Skeletal muscle satellite cell (primary cell): Measurements from ENCODE around the gene AIFM1.

Experiments used
- H3K27me3 ChIP-seq: 2 replicates; pipeline ENCODE4 v1.7.0; 2013; ENCODE audit warnings: low read length; ENCODE audit not compliant: control insufficient read depth, insufficient read depth
- H3K36me3 ChIP-seq: 2 replicates; pipeline ENCODE4 v1.7.0; 2013; ENCODE audit warnings: mild to moderate bottlenecking, control low read depth, low read length; ENCODE audit not compliant: insufficient read depth
- H3K4me1 ChIP-seq: 2 replicates; pipeline ENCODE4 v1.7.0; 2013; ENCODE audit warnings: low read length; ENCODE audit not compliant: control insufficient read depth, insufficient read depth
- H3K4me2 ChIP-seq: 2 replicates; pipeline ENCODE4 v1.7.0; 2013; ENCODE audit warnings: mild to moderate bottlenecking, low read length
- H3K4me3 ChIP-seq: 2 replicates; pipeline ENCODE4 v1.7.0; 2013; ENCODE audit warnings: low read length
- H3K9ac ChIP-seq: 2 replicates; pipeline ENCODE4 v1.7.0; 2013; ENCODE audit warnings: mild to moderate bottlenecking, low read depth, low read length, moderate library complexity
- H3K9me3 ChIP-seq: replicated peaks from 2 replicates; pipeline ENCODE4 v1.7.0; 2013; ENCODE audit warnings: mild to moderate bottlenecking, control low read depth, low read length

AIFM1 gene

DNA sequence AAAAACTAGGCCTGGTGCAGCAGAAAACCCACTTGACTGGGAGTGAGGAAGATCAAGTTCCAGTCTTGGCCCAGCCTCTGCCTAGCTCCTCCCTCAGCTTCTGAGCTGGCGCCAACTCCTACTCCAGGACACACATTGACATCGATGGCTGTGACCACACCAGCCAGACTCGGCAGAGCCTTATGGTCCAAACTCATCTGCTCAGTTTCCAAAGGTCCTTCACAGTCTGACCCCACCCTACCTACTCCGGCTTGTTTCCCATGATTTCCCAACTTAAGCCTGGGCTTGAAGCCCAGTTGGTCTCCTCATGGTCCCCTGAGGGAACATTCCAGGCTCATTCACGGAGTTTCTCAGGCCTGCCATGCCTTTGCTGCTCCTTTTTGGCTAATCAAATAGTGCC is 65.5 kb downstream of the AIFM1 start:
- H3K9ac ChIP-seq = no peak overlapping the region
- H3K4me3 ChIP-seq = no peak overlapping the region
- H3K9me3 ChIP-seq = no peaks in the 10 kb centered on the region
- H3K4me2 ChIP-seq = no peak overlapping the region
- no peaks in the 10 kb centered on the region for H3K27me3 ChIP-seq
- no peaks in the 10 kb centered on the region for H3K36me3 ChIP-seq
- H3K4me1 ChIP-seq = peaks cover 3% of the 10 kb centered on the region

DNA sequence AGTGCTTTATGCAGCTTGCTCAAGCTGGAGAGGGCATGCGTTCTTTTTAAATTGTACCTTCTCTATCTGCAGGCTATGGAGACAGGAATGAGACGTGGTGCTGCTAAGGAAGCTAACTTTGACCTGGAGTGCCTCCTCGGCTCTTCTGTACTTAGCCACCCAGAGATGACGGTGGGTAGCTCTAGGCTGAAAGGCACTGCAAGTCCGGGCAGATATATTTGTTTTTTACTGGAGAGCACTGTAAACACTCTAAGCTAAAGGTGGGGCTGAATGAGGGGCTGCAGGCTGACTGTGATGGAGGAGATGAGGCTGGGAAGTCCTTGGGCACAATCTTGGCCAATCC is 67.5 kb downstream of the AIFM1 start:
- Histone ChIP-seq H3K4me2 (no peak overlapping the region), H3K9ac (no peak overlapping the region), H3K4me3 (no peak overlapping the region), H3K27me3 (no peaks in the 10 kb centered on the region), H3K4me1 (peaks cover 3% of the 10 kb centered on the region), H3K36me3 (no peaks in the 10 kb centered on the region), H3K9me3 (no peaks in the 10 kb centered on the region)

DNA sequence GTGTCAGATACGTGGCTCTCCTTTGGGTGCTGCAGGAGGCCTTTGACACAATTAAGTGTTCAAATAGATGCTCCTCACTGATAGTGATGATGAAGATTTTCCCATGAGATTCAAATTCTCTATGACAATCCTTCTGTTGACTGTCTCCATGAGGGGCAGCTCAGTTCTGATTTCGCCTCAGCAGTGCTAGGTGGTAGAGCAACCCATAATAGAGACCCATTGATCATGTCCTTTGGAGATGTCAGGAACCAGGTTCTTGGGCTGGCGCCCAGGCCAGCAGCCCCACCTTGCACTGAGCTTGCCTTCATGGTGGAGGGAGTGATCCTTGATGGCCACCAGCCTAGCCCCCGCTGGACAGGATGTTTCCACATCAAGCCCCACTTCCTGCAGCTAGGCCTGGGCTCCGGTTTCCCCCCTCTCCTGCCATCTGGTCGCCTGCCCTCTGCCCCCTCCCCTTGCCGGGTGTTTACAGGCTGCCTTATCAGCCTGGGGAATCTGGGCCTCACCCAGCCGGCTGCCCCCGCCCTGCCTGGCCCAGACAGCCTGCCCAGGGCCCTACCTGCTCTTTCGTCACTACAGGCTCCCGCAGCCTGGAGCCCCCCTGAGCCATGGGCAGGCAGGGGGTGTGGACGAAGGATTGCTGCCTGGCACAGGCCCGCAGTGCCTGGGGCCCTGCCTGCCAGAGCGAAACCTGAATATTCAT is 68.0 kb downstream of the AIFM1 start:
- Histone ChIP-seq H3K9ac (no peak overlapping the region), H3K36me3 (no peaks in the 10 kb centered on the region), H3K9me3 (no peaks in the 10 kb centered on the region), H3K4me1 (peaks cover 3% of the 10 kb centered on the region), H3K27me3 (no peaks in the 10 kb centered on the region), H3K4me3 (no peak overlapping the region), H3K4me2 (no peak overlapping the region)

DNA sequence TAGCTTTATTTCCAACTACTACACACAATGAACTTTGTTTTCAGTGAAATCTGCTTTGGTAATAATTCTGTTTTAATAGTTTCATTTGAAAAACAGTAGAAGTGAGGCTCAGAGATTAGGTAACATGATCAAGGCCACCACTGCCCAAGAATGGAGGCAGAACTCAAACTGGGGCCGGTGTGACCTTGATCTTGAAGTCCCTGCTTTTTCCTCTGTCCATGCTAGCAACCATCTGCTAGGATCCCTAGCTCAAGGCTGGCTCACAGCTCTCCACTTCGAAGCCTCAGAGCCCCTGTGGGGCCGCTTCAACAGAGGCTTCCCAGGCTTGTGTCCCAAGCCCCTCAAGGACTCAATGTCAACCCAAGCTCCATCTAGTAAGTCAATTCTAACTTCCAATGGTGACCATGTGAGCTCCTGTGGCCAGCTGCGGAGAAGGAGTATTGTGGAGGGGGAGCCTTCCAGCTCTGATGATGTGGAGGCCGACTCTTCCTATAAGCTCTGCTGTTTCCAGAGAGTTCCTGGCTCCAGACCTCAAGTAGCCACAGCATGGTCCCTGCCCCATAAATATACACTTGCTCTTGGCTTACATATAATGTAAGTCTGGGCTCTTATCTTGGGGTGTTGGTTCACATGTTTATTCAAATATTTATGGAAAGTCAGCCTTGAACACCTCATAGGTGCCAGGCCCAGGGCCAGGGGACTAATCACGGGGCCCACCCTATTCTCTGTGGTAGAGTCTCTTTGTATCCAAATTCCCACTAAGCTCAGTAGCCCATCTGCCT is 70.2 kb downstream of the AIFM1 start:
- Histone ChIP-seq H3K4me3 (no peak overlapping the region), H3K9me3 (no peaks in the 10 kb centered on the region), H3K27me3 (no peaks in the 10 kb centered on the region), H3K9ac (no peak overlapping the region), H3K4me1 (no peaks in the 10 kb centered on the region), H3K36me3 (no peaks in the 10 kb centered on the region), H3K4me2 (no peak overlapping the region)

DNA sequence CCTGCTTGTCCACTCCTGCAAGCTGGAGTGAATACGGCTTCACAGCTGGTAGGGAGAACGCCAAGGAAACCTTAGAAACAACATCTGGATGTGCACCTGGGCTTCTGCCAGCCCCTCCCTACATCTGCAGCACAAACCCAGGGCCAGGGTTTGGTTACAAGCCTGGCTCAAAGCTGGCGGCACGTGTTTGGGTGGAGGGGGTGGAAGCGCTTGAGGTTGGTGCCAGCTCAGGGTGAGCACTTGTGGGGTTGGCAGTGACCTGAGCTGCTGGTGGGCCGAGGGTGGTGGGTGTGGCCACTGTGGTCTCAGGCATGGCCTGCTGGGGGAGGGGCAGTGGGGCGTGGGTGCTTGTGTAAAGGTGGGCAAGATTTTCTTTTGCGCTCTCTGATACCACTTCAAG is 70.9 kb downstream of the AIFM1 start:
- Histone ChIP-seq H3K36me3 (no peaks in the 10 kb centered on the region), H3K4me3 (no peak overlapping the region), H3K4me1 (no peaks in the 10 kb centered on the region)

DNA sequence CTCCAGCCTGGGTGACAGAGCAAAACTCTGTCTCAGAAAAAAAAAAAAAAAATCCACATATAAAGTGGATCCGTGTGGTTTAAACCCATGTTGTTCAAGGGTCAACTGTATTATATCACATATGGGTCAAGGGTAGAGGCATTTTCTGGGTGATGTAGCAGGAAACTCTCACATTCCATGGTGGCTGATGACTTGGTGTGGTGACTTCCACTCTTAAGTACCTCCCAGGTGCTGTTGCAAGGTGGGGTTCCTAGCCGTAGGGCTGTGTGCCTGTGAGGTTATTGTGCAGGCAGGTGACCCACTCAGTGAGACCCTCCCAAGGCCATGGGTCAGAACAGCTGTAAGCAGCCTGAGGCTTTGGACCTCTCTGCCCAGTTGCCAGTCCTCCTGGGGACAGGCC is 72.4 kb downstream of the AIFM1 start:
- Histone ChIP-seq H3K9me3 (no peaks in the 10 kb centered on the region), H3K4me1 (no peaks in the 10 kb centered on the region), H3K9ac (no peak overlapping the region)

More for the DNA sequence above, 70.9 kb downstream of the AIFM1 start:
- no peaks in the 10 kb centered on the region for H3K9me3 ChIP-seq
- no peak overlapping the region for H3K4me2 ChIP-seq
- no peak overlapping the region for H3K9ac ChIP-seq
- no peaks in the 10 kb centered on the region for H3K27me3 ChIP-seq

DNA sequence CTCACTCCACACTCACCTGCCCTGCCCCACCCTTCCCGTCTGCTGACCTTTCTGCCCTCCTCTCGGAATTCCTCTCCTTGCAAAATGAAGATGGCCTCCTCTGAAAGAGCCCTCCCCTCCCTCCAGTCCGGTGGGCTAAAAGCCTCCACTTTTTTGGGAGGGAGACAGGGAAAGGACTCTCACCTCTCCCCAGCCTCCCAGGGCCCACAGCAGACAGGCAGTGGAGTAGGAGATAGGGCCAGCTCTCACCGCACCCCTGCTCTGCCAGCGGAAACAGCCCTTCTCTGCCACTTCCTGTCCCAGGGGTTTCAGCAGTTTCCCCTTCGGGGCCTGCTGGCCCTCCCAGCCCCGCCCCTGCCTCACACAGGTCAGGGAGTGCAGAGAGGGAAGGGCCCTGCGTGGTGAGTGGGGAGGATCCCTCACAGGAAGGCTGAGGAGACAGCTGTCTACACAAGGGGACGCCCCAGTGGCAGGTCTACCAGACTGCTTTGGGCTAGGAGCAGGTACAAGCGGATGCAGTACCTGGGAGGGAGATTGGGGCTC is 73.6 kb downstream of the AIFM1 start:
- Histone ChIP-seq H3K4me3 (no peak overlapping the region), H3K36me3 (no peaks in the 10 kb centered on the region), H3K4me1 (no peaks in the 10 kb centered on the region), H3K4me2 (no peak overlapping the region), H3K9ac (no peak overlapping the region), H3K27me3 (no peaks in the 10 kb centered on the region), H3K9me3 (no peaks in the 10 kb centered on the region)

More for the DNA sequence above, 72.4 kb downstream of the AIFM1 start:
- H3K36me3 ChIP-seq = no peaks in the 10 kb centered on the region
- no peak overlapping the region for H3K4me3 ChIP-seq
- H3K4me2 ChIP-seq = no peak overlapping the region
- H3K27me3 ChIP-seq = no peaks in the 10 kb centered on the region

DNA sequence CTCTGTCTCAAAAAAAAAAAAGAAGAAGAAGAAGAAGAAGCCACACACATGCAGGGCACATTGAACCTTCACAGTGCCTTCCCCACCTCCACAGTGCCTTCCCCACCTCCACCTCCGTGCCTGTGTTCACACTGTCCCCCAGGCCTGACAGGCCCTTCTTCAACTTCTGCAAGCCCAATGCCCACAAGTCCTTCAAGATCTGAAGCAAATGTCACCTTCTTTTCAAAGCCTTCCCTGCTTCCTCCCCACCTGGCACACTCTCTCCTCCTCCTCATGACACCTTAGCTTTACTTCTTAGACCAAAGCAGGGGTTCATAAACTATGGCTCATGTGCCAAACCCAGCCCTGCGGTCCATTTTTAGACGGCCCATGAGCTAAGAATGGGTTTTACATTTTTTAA is 75.3 kb downstream of the AIFM1 start:
- no peak overlapping the region for H3K9ac ChIP-seq
- no peak overlapping the region for H3K4me2 ChIP-seq
- no peaks in the 10 kb centered on the region for H3K9me3 ChIP-seq
- peaks cover 7% of the 10 kb centered on the region for H3K4me1 ChIP-seq
- H3K36me3 ChIP-seq = no peaks in the 10 kb centered on the region
- H3K27me3 ChIP-seq = no peaks in the 10 kb centered on the region
- no peak overlapping the region for H3K4me3 ChIP-seq

DNA sequence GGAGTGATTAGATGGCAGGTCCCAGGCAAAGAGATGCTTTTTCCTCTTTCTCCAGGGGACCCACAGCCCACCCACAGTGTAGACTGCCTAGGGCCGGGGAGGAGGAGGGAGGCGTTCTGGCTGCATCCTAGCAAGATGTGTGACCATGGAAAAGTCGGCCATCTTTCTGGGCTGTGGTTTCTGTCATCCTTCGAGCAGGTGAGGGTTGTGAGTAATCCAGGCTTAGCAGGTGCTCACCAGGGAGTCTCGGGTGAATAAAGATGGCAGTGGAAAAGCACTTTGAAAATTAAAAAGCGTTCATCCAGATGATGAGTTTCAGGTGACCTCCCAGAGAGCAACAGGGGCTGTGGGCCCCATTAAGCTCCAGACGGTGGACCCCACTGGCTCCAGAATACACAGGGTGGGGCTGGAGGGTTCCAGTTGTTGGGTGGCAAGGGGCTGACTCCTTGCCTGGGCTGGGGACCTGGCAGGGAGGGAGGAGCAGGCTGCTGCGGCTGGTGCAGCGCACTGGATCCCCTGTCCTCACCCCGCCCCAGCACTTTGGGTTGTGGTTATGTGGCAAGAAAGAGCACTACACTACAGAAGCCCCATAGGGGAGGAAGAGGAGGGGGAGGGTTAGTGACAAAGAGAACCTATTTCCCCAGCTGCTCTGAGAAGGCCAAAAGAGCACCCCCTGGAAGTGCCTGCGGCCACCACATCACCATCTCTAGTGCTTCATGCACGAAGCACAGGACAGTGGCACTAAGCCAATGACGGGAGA is 79.0 kb downstream of the AIFM1 start:
- H3K9ac ChIP-seq = no peak overlapping the region
- no peaks in the 10 kb centered on the region for H3K36me3 ChIP-seq
- H3K4me2 ChIP-seq = no peak overlapping the region
- H3K4me1 ChIP-seq = peaks cover 21% of the 10 kb centered on the region
- H3K27me3 ChIP-seq = no peaks in the 10 kb centered on the region
- H3K9me3 ChIP-seq = no peaks in the 10 kb centered on the region
- H3K4me3 ChIP-seq = no peak overlapping the region

DNA sequence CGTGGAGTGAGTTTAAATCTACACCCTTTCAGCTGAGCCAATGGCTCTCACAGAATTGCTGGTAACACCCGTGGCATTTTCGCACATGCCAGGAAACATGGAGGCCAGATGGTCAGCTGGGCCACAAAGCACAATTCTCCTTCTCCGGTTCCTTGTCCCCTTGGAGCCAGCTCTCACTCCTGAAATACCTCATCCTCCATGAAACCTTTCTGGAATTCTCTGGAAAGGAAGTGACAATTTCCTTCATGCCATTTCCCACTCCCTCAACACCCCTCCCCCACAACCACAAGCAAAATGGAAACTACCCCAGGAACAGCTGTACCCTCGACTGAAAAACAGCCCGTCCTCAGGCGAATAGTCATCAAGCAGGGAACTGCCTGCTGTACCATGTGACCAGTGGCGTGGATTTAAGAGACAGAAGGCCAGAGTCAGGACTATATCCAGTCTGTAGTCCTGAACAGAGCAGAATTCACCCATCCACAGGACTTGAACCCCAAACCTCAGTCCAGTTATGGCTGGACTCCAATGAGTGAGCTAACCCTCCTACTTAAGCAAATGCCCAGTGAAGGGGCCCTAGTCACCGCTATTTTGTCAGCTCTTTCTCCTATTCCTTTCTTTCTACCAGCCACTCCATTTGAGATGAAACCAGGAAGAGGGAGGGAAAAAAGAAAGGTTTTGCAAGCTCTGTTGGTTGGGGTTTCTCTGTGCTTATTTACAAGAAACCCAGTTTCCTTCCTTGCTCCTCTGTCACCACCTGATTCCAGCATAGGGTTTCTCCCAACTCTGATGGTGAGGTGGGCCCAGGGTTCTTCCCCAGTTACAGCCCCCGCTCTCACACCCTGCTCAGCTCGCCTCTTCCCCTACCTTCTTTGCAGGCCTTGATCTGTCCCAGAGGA is 79.8 kb downstream of the AIFM1 start:
- Histone ChIP-seq H3K9ac (no peak overlapping the region), H3K27me3 (no peaks in the 10 kb centered on the region), H3K36me3 (no peaks in the 10 kb centered on the region), H3K4me1 (peaks cover 25% of the 10 kb centered on the region), H3K4me3 (no peak overlapping the region), H3K9me3 (no peaks in the 10 kb centered on the region), H3K4me2 (no peak overlapping the region)
